Sigmoid colon (tissue), 4 donors: ENCODE data around the gene EIF1AD.

Experiments
- CTCF ChIP-seq, 4 experiments: fragments of 450-650 bp in 3 of 4; fragments of 200-600 bp in 1 of 4; IDR thresholded peaks; one replicate each; pipeline ENCODE4 v1.5.1; 2016 to 2019; ENCODE audit warnings: antibody characterized with exemption in 4 of 4, mild to moderate bottlenecking in 3 of 4, moderate library complexity in 2 of 4
- EP300 ChIP-seq, 4 donors: sonication (generic); formaldehyde crosslinking; IDR thresholded peaks; one replicate each; pipeline ENCODE4 v1.6.1; 2017; ENCODE audit warnings: antibody characterized with exemption in 4 of 4
- POLR2A ChIP-seq, 2 donors: fragments of 450-650 bp; IDR thresholded peaks; one replicate each; pipeline ENCODE4 v1.6.1; 2016; ENCODE audit warnings: antibody characterized with exemption in 2 of 2, mild to moderate bottlenecking in 2 of 2, moderate library complexity in 2 of 2
- POLR2AphosphoS5 ChIP-seq, 4 donors: sonication (generic); formaldehyde crosslinking; IDR thresholded peaks; one replicate each; pipeline ENCODE4 v1.6.1; 2017; ENCODE audit warnings: antibody characterized with exemption in 4 of 4

GRCh38 chr11:65952052-65952521, 49.9 kb downstream of the EIF1AD start:
- TF ChIP-seq CTCF (IDR thresholded peaks at IDR 0.05) = no peak
- TF ChIP-seq EP300 (IDR thresholded peaks at IDR 0.05) = no peak
- no peak for TF ChIP-seq POLR2A (IDR thresholded peaks at IDR 0.05)
- TF ChIP-seq POLR2AphosphoS5 (IDR thresholded peaks at IDR 0.05) = no peak
